Thyroid gland (tissue), 4 donors: Measurements from ENCODE around the gene AFAP1L1. TPM values are rescaled to one million over a fixed set of nuclear protein-coding genes. Genes with fewer than 3 reads are reported as not detected.
A peak's percentile ranks its signal among the peaks of the same experiment; 100 is the strongest.

Experiments used
- DNase-seq, 2 donors: peaks; one replicate each; pipeline ENCODE4 v3.0.0-alpha.2; 2019
- H3K27ac ChIP-seq, 3 donors: fragments of 200-600 bp; sonication (generic); 1 replicate in 2 of 3; 2 replicates in 1 of 3; pipeline ENCODE4 v1.5.1; 2016 to 2019; ENCODE audit warnings: mild to moderate bottlenecking in 1 of 3, moderate library complexity in 1 of 3
- H3K27me3 ChIP-seq: fragments of 200-600 bp; sonication (generic); one replicate; pipeline ENCODE4 v1.5.1; 2019
- H3K36me3 ChIP-seq, 2 donors: fragments of 200-600 bp; sonication (generic); one replicate each; pipeline ENCODE4 v1.5.1; 2016 to 2019
- H3K4me1 ChIP-seq, 2 donors: fragments of 200-600 bp; sonication (generic); one replicate each; pipeline ENCODE4 v1.5.1; 2017 to 2019
- H3K4me3 ChIP-seq, 3 donors: fragments of 200-600 bp; sonication (generic); replicated peaks in 1 of 3; 1 replicate in 2 of 3; 2 replicates in 1 of 3; pipeline ENCODE4 v1.5.1; 2016; ENCODE audit warnings: mild to moderate bottlenecking in 1 of 3
- H3K9me3 ChIP-seq: fragments of 200-600 bp; sonication (generic); one replicate; pipeline ENCODE4 v1.5.1; 2017
- CTCF ChIP-seq, 6 experiments: fragments of 200-600 bp in 3 of 6; fragments of 450-650 bp in 3 of 6; sonication (generic) in 3 of 6; IDR thresholded peaks; one replicate each; pipeline ENCODE4 v1.5.1; 2016 to 2019; ENCODE audit warnings: antibody characterized with exemption in 6 of 6, mild to moderate bottlenecking in 2 of 6, inconsistent platforms in 1 of 6, moderate library complexity in 1 of 6
- POLR2A ChIP-seq, 2 donors: fragments of 450-650 bp; IDR thresholded peaks; one replicate each; pipeline ENCODE4 v1.6.1; 2017; ENCODE audit warnings: antibody characterized with exemption in 2 of 2, mild to moderate bottlenecking in 2 of 2, moderate library complexity in 1 of 2
- WGBS, 2 donors: methylation state at CpG; one replicate each; pipeline ENCODE4 v1.1.5; 2017; 5-methylcytosine and 5-hydroxymethylcytosine counted together
- intact Hi-C: fragments of 100-400 bp; cut with DNase I; formaldehyde crosslinking; loops from one replicate; pipeline ENCODE4 v1.15.1; 2023
- total RNA-seq, 4 donors: library from RNA; depleted of rRNA; stranded (reverse); fragments of >200 nt; gene quantifications; one replicate each; pipeline ENCODE4 v1.2.3, GENCODE V29; 2016

The AFAP1L1 gene
- total RNA-seq, 4 donors from 2014 or later: 15.9 to 43.1 (median 26.8) TPM

- 91 to 92% methylated on average over 6 of the region's 6 CpGs for WGBS, 2 donors
- intact Hi-C loops: no loop called here
- H3K9me3 ChIP-seq: no peaks in the 10 kb centered on the region
- no peak for DNase-seq
- H3K36me3 ChIP-seq: no peaks in the 10 kb centered on the region
- H3K27ac ChIP-seq: no peak overlapping the region
- no peak overlapping the region for H3K4me3 ChIP-seq
- H3K4me1 ChIP-seq: no peaks in the 10 kb centered on the region
- no peak for TF ChIP-seq CTCF (IDR thresholded peaks at IDR 0.05)
- TF ChIP-seq POLR2A (IDR thresholded peaks at IDR 0.05): no peak
- no peaks in the 10 kb centered on the region for H3K27me3 ChIP-seq
These were observed 93.8 kb downstream of the AFAP1L1 start for GRCh38 chr5:149365418-149365817.

- Histone ChIP-seq H3K9me3 (no peaks in the 10 kb centered on the region), H3K36me3 (no peaks in the 10 kb centered on the region), H3K4me3 (no peak overlapping the region), H3K27me3 (no peaks in the 10 kb centered on the region), H3K4me1 (no peaks in the 10 kb centered on the region), H3K27ac (no peak overlapping the region)
- intact Hi-C loops: no loop called here
- 81% methylated on average over 1 of the region's 1 CpG; no CpG with 5 or more reads in 1 of the 2 donors for WGBS, 2 donors
- TF ChIP-seq POLR2A (IDR thresholded peaks at IDR 0.05) (no peak), CTCF (IDR thresholded peaks at IDR 0.05) (no peak)
- DNase-seq: no peak
These were observed 94.6 kb downstream of the AFAP1L1 start for GRCh38 chr5:149366169-149366729.

GRCh38 chr5:149367249-149367971 lies 95.8 kb downstream of the AFAP1L1 start:
- Histone ChIP-seq H3K4me1 (no peaks in the 10 kb centered on the region), H3K9me3 (no peaks in the 10 kb centered on the region), H3K27me3 (no peaks in the 10 kb centered on the region), H3K27ac (no peak overlapping the region), H3K36me3 (no peaks in the 10 kb centered on the region), H3K4me3 (no peak overlapping the region)
- TF ChIP-seq CTCF (IDR thresholded peaks at IDR 0.05) (peak in 5 of 6 experiments; percentile 22 to 65 (median 47)), POLR2A (IDR thresholded peaks at IDR 0.05) (no peak)
- intact Hi-C loops: no loop called here
- 44 to 50% methylated on average over 13 to 14 of the region's 14 CpGs for WGBS, 2 donors
- peak; percentile 41 to 49 for DNase-seq

- DNase-seq: no peak
- Histone ChIP-seq H3K4me3 (no peak overlapping the region), H3K27ac (no peak overlapping the region), H3K4me1 (no peaks in the 10 kb centered on the region), H3K27me3 (no peaks in the 10 kb centered on the region), H3K9me3 (no peaks in the 10 kb centered on the region), H3K36me3 (no peaks in the 10 kb centered on the region)
- 91 to 93% methylated on average over 22 of the region's 22 CpGs for WGBS, 2 donors
- no peak for TF ChIP-seq POLR2A (IDR thresholded peaks at IDR 0.05)
- no peak for TF ChIP-seq CTCF (IDR thresholded peaks at IDR 0.05)
- intact Hi-C loops: no loop called here
These were observed 96.5 kb downstream of the AFAP1L1 start for GRCh38 chr5:149367972-149368645.

GRCh38 chr5:149370878-149371277 lies 99.2 kb downstream of the AFAP1L1 start:
- no peak overlapping the region for H3K27ac ChIP-seq
- H3K27me3 ChIP-seq: no peaks in the 10 kb centered on the region

More at GRCh38 chr5:149370878-149371277, 99.2 kb downstream of the AFAP1L1 start:
- no peaks in the 10 kb centered on the region for H3K36me3 ChIP-seq
- no peak overlapping the region for H3K4me3 ChIP-seq
- TF ChIP-seq CTCF (IDR thresholded peaks at IDR 0.05) (no peak), POLR2A (IDR thresholded peaks at IDR 0.05) (no peak)
- no peaks in the 10 kb centered on the region for H3K4me1 ChIP-seq
- DNase-seq: peak; percentile 23 to 45
- WGBS, 2 donors: 67 to 84% methylated on average over 2 of the region's 2 CpGs
- H3K9me3 ChIP-seq: no peaks in the 10 kb centered on the region
- intact Hi-C loops: loop anchor here (5.0 kb wide), 1 partner anchor 54 kb away; no protein-coding TSS in a partner anchor
